Measurements from ENCODE around the gene PHF14. TPM values are rescaled to one million over a fixed set of nuclear protein-coding genes. Genes with fewer than 3 reads are reported as not detected.
"Not testable (repeated sequence)": the region's sequence is repeated elsewhere in the genome, so short reads cannot be mapped to it uniquely, and the experiment has no call there.

Gene PHF14
- total and polyA plus RNA-seq, 3 donors from 2014 or later = 11.2 to 55.7 (median 48.3) TPM

DNA sequence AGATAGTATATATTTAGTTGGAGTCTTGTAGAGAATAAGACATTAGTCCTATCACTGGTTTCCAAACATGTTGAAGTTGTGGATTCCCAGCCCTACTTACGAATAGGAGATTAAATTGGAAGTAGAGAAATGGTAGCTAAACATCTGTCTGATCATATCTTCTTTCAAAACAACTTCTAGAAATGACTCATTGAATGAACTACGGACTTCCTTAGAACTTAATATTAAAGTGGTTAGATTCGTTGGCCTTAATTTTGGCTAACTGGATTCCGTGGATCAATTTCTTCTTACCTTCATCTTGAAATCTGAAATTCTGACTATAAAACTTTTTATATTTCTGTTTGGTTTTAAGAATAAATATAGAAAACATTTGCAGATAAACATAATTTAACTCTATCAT is 3.4 kb downstream of the PHF14 start:
- no peak for TF ChIP-seq POLR2A (IDR thresholded peaks at IDR 0.05)
- TF ChIP-seq, protein P1, sequence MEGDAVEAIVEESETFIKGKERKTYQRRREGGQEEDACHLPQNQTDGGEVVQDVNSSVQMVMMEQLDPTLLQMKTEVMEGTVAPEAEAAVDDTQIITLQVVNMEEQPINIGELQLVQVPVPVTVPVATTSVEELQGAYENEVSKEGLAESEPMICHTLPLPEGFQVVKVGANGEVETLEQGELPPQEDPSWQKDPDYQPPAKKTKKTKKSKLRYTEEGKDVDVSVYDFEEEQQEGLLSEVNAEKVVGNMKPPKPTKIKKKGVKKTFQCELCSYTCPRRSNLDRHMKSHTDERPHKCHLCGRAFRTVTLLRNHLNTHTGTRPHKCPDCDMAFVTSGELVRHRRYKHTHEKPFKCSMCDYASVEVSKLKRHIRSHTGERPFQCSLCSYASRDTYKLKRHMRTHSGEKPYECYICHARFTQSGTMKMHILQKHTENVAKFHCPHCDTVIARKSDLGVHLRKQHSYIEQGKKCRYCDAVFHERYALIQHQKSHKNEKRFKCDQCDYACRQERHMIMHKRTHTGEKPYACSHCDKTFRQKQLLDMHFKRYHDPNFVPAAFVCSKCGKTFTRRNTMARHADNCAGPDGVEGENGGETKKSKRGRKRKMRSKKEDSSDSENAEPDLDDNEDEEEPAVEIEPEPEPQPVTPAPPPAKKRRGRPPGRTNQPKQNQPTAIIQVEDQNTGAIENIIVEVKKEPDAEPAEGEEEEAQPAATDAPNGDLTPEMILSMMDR (IDR thresholded peaks at IDR 0.05) = no peak
- no peaks in the 10 kb centered on the region for H3K9me3 ChIP-seq
- DNase-seq = no peak
- no peak overlapping the region for H3K4me3 ChIP-seq
- no peak overlapping the region for H3K27ac ChIP-seq
- H3K27me3 ChIP-seq = no peaks in the 10 kb centered on the region
- H3K36me3 ChIP-seq (ENCODE audit: low read depth, missing control alignments) = no peaks in the 10 kb centered on the region
- H3K4me1 ChIP-seq = peaks cover 13% of the 10 kb centered on the region
- WGBS, 2 donors = 85 to 86% methylated on average over 4 of the region's 4 CpGs
- intact Hi-C loops (cut with DNase I; ENCODE audit: low total_unique reads) = no loop called here

GRCh38 chr7:10981317-10981716 is 7.6 kb downstream of the PHF14 start:
- H3K27me3 ChIP-seq = no peaks in the 10 kb centered on the region
- no peak overlapping the region for H3K27ac ChIP-seq
- no peak for DNase-seq
- intact Hi-C loops (cut with DNase I; ENCODE audit: low total_unique reads) = no loop called here
- H3K4me1 ChIP-seq = no peaks in the 10 kb centered on the region
- 94 to 97% methylated on average over 3 of the region's 3 CpGs for WGBS, 2 donors
- no peaks in the 10 kb centered on the region for H3K9me3 ChIP-seq
- H3K4me3 ChIP-seq = no peak overlapping the region
- TF ChIP-seq POLR2A (IDR thresholded peaks at IDR 0.05) = no peak
- TF ChIP-seq, protein P1 (IDR thresholded peaks at IDR 0.05) = no peak
- no peaks in the 10 kb centered on the region for H3K36me3 ChIP-seq (ENCODE audit: low read depth, missing control alignments)

GRCh38 chr7:10990748-10991147 is 17.1 kb downstream of the PHF14 start:
- H3K9me3 ChIP-seq; H3K27me3 ChIP-seq; DNase-seq; intact Hi-C loops (cut with DNase I; ENCODE audit: low total_unique reads); H3K4me1 ChIP-seq; H3K4me3 ChIP-seq; H3K36me3 ChIP-seq (ENCODE audit: low read depth, missing control alignments); H3K27ac ChIP-seq: not testable (repeated sequence)
- 96 to 97% methylated on average over 6 of the region's 6 CpGs for WGBS, 2 donors

DNA sequence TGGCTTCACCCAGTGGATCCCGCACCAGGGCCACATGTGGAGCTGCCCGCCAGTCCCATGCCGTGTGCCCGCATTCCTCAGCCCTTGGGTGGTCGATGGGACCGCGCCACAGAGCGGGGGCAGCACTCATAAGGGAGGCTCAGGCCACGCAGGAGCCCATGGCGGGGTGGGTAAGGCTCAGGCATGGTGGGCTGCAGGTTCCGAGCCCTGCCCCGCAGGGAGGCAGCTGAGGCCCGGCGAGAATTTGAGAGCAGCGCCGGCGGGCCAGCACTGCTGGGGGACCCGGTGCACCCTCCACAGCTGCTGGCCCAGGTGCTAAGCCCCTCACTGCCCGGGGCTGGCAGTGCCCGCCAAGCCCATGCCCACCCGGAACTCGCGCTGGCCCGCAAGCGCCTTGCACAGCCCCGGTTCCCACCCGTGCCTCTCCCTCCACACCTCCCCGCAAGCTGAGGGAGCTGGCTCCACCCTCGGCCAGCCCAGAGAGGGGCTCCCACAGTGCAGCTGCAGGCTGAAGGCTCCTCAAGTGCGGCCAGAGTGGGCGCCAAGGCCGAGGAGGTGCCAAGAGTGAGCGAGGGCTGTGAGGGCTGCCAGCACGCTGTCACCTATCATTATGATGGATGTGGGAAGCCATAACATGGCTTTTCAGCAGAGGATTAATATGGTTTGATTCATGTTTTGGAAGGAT is 22.0 kb downstream of the PHF14 start:
- H3K27ac ChIP-seq; H3K36me3 ChIP-seq (ENCODE audit: low read depth, missing control alignments); H3K27me3 ChIP-seq; H3K9me3 ChIP-seq; DNase-seq; intact Hi-C loops (cut with DNase I; ENCODE audit: low total_unique reads); H3K4me1 ChIP-seq; H3K4me3 ChIP-seq: not testable (repeated sequence)
- WGBS, 2 donors = 97% methylated on average over 12 to 33 of the region's 34 CpGs

DNA sequence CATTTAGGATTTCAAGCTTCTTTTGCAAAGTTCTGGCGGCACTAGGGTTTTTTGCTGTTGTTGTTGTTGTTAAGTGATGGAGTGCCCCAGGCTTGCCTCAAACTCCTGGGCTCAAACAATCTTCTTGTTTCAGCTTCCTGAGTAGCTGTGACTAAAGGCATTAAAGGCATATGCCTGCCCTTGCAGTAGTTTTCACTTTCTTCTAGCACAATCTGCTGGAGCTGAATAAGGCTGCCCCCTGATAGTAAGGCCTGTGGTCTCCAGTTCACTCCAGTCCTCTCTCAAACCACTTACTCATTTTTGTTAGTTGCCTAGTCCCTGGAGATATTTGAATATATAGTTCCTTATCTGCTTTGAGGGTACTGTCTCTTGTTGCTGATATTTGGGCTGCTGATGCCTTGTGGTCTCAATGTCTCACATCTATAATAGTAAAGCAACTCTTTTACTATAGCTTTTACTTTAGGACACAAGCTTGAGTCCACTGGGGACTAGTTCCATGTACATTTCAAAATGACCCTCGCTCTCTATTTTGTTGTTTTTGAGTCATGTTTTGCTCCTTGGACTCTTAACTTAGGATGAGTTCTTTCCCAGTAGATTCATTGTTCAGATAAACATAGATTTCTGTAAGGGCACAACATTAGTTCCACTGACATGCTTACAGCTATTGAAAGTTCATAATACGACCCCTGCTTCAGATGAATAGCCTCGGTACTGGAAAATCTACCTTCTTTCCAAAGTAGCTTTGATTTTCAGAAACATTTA is 25.5 kb downstream of the PHF14 start:
- TF ChIP-seq POLR2A (IDR thresholded peaks at IDR 0.05) = no peak
- TF ChIP-seq, protein P1 (IDR thresholded peaks at IDR 0.05) = no peak
- no peaks in the 10 kb centered on the region for H3K27me3 ChIP-seq
- H3K9me3 ChIP-seq = no peaks in the 10 kb centered on the region
- H3K4me1 ChIP-seq = no peaks in the 10 kb centered on the region
- H3K36me3 ChIP-seq (ENCODE audit: low read depth, missing control alignments) = no peaks in the 10 kb centered on the region
- H3K27ac ChIP-seq = no peak overlapping the region
- no peak overlapping the region for H3K4me3 ChIP-seq
- 81 to 87% methylated on average over 4 of the region's 4 CpGs for WGBS, 2 donors
- intact Hi-C loops (cut with DNase I; ENCODE audit: low total_unique reads) = no loop called here
- no peak for DNase-seq
